Right forelimb (tissue), 1 donor: Measurements from ENCODE around the gene ALDH16A1.
"Not testable (repeated sequence)": the region's sequence is repeated elsewhere in the genome, so short reads cannot be mapped to it uniquely, and the experiment has no call there.

Experiments
- DNase-seq: peaks from one replicate; pipeline ENCODE4 v3.0.0-alpha.2; 2018

ALDH16A1 gene

DNA sequence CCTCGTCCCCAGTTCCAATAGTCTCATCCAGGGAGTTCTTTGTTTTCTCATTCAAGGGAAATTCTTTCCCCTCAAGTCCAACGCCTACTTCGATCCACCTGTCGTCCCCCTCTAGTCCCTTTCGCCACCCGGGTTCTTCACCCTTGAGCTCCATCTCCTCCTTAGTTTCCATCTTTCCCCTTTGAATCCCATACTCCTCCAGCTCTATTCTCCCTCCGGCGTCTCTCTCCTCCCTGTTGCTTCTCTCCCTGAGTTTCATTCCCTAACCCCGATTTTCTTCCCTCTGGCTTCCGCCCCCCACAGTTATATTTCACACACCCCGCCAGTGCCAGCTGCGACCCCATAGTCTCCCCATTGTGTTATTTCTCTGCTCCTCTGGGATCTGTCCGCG is 11.1 kb upstream of the ALDH16A1 start:
- no peak for DNase-seq

DNA sequence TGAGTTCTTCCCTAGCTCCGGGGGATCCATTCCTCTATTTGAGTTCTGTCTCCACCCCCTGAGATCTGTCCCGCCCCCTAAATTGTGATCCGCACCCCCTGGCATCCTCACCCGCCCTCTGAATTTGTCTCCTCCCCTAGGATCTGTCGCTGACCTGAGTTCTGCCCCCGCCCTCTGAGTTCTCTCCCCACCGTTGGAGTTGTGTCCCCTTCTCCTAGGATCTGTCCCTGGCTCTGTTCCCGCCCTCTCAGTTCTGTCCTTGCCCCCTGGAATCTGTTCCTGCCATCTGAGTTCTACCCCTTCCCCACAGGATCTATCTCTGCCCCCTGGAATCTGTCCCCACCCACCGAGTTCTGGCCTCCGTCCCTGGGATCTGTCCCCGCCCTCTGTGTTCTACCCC is 10.7 kb upstream of the ALDH16A1 start:
- peak; percentile 61 for DNase-seq

DNA sequence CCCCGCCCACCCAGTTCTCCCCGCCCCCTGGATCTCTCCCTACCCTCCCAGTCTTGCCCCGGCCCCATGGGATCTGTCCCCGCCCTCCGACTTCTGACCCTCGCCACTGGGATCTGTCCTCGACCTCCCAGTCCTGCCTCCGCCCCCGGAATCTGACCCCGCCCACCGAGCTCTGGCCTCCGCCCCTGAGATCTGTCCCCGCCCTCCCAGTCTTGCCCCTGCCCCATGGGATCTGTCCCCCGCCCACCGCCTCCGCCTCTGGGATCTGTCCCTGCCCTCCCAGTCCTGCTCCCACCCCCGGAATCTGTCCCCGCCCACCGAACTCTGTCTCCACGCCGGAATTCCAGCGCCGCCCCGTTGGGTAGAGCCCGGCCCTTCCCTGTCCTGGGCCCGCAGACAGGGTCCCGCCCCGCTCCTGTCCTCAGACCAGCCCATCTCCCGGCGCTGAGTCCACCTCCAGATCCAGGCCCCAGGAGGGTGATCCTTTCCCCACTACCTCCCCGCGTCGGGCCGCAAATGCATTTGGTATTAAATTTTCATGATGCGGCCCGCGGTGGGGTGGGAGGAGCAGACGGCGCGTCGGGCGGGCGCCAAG is 10.2 kb upstream of the ALDH16A1 start:
- DNase-seq = peak; percentile 91

DNA sequence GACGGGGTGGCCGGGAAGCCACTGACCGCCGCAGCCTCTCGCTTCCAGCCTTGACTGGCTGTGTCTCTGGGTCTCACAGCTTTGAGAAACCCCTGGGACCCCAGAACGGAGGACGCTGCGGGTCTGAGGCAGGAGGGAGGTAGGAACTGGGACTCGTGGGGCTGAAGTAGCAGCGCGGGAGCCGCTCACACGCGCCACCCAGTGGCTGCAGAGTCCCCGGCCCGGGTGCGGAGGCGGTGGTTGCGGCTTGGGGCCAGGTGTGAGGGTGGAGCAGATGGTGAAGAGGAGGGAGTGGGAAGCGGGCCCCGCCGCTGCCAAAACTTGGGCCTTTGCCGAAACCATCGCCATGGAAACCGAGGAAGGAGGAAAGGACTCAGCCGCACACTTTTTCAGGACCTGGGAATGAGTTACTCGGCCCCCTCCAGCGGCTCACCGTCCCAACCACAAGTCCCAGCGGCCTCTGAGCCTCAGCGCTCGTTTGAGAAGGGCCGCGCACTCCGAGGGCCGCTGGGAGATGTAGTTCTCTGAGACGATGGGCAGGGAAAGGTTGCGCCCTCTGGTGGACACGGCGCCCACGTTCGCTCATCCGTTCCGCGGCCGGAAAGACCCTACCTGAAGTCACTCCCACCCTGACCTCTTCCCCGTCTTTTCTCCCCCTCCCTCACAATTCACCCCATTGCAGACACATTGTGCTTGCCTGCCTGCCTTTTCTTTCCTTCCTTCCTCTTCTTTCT is 9.5 kb upstream of the ALDH16A1 start:
- DNase-seq = peak; percentile 99

DNA sequence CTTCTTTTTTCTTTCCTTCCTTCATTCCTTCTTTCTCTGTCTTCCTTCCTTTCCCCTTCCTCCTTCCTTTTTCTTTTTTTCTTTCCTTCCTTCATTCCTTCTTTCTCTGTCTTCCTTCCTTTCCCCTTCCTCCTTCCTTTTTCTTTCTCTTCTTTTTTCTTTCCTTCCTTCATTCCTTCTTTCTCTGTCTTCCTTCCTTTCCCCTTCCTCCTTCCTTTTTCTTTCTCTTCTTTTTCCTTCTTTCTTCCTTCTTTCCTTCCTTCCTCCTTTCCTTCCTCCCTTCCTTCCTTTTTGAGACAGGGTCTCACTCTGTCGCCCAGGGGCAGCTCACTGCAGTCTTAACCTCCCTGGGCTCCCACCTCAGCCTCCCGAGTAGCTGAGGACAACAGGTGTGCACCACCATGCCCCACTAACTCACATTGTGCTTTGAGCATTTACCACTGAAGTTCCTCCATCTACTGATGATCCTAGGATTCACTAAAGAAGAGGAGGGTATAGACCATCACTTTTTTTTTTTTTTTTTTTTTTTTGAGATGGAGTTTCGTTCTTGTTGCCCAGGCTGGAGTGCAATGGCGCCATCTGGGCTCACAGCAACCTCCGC is 8.8 kb upstream of the ALDH16A1 start:
- not testable (repeated sequence) for DNase-seq

DNA sequence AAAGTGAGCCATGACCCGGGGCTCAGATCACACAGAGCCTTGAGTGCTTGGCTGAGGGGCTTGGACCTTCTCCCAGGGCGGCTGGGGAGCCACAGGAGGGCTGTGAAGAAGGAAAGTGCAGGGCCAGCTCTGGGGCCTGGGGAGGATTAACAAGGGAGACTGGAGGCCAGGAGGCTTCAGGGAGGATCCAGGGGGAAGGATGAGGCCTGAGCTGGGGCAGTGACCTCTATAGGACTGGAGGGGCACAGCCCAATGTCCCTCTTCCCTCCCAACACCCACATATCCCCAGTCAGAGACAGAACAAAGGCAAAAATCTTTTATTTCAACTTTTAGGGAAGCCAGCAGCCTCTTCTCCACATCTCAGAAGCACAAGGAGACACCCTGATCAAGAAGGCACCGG is 7.0 kb upstream of the ALDH16A1 start:
- DNase-seq = no peak

DNA sequence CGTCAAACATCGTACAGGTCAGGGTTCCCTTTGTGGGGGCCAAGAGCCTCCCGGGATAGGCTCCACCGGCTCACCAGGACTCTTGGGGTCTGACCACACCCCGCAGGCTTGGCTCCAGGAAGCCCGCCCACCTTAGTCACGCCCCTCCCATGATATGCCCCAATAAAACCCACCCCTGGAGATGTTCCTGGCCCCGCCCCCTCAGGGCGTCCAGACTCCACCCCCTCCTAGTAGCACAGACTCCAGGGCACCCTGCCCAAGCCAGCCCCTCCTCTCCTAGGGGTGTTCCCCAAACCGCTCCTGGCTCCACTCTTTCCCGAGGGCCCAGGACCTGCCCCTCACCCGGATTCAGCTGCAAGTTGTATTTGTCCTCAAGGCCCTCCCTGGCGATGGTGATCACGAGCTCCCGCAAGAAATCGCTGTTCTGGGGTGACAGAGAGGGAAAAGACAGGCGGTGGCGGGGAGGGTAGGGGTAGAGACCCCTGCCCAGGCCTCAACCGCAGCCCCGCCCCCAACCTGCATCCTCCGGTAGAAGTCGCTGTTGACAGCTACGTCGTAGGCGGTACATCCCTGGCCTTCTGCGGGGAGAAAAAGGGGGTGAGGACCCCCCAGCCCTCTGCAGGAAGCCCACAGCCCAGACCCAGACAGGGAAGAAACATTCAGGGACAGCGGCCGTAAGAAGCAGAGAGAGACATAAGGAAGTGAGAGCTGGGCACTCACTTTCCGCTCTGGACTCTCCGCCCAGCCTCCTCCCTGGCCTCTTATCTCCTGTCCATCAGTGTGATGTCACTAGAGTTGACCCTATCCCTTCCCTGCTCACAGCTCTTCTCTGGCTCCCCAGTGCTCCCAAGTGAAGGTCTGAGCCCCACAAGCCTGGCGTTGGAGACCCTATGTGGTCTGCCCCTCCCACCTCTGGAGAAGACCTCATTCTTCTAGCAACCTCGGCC is 5.3 kb upstream of the ALDH16A1 start:
- no peak for DNase-seq

DNA sequence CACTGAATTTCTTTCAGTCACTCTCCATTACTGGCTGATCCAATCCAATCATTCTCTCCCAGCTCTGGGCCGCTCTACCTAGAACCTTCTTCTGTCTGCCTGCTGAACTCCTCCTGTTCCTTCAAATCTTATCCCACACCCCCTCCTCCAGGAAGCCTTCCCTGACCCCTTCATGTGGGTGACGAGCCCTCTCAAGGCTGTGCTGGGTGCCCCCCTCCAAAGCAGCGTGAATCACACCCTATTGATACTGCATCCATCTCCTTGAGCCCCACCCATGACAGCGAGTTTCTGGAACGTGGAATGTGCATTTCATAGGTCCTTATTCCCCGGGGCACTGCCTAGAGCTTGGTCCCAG is 4.6 kb upstream of the ALDH16A1 start:
- DNase-seq = no peak

DNA sequence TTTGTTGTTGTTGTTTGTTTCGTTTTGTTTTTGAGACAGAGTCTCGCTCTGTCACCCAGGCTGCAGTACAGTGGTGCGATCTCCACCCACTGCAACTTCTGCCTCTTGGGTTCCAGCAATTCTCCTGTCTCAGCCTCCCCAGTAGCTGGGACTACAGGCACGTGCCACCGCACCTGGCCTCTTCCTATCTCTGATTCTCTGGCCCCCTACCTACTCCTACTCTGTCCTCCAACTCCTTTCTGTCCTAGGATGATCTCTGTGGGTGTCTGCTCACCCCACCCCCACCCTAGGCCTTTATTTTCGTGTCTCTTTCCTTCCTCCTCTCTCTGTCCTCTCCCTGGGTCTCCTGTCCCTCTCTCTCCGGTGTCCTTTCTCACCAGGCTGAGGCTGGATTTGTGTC is 2.6 kb upstream of the ALDH16A1 start:
- DNase-seq = no peak

DNA sequence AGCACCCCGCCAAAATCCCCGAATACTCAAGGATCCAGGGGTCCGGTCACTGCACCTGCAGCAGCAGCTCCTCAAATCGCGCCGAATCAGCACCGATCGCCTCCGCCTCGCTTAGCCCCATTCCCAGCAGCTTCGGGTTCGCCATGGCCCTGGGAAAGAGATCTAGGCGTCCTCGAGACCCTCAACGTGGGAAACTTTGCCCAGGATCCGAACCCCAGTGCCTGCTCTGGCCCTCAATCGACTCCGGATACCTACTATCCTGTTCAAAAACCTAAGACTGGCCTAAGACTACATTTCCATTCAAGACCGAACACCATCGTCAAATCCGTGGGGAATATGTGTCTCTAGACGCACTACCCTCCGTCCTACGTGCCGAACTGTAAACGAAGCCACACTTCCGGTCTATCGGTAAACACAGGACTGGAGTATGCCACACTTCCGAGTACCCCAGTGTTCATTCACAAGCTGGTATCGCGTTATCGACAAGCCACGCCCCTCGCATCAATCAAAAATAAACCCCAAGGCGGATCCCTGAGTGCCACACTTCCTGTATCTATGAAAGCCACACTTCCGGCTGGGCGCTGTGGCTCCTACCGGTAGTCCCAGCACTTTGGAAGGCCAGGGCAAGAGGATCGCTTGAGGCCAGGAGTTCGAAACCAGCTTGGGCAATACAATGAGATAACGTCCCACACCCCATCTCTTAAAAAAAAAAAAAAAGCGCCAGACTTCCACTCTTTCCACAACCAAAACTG is 1.4 kb upstream of the ALDH16A1 start, which contains the start of gene PIH1D1:
Gene PIH1D1, minus strand, starts transcription at position 385 of the 752 bp plus-strand sequence. Its CDS starts 240 bp downstream, at position 145.
- DNase-seq = peak; percentile 96

DNA sequence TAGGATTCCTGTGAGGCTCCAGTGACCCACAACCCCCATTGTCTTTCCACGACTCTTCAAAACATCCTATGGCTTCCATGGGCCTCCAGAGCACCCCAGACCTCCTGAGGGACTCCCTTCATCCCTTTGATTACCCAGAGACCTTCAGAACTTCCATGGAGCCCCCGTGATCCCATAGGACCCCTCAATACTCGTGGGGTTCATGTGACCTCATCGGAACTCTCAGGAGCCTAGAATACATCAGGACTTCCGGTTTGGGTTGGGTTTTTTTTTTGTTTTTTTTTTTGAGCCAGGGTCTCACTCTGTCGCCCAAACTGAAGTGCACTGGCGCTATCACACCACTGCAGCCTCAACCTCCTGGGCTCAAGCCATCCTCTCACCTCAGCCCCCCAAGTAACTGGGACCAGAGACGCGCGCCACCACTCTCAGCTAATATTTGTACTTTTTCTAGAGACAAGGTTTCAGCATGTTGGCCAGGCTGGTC is 774 bp downstream of the ALDH16A1 start:
- no peak for DNase-seq

DNA sequence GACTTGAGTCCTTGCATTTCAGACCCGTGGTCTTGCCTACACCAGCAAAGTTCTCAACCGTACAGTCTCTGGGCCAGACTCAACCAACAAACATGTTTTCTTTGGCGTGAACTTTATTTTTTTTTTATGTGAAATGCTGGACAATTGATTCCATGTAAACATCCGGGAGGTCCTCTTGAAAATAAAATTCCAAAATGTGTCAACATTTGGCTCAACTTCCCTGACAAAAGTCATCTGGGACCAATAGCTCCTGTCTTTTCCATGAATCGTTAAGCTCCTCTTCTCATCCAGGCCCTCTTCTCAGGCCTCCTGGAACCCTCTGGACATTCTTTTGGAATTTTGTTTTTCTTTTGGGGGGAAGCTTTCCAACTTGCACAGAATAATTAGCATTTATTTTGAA is 2.7 kb downstream of the ALDH16A1 start:
- DNase-seq = no peak

DNA sequence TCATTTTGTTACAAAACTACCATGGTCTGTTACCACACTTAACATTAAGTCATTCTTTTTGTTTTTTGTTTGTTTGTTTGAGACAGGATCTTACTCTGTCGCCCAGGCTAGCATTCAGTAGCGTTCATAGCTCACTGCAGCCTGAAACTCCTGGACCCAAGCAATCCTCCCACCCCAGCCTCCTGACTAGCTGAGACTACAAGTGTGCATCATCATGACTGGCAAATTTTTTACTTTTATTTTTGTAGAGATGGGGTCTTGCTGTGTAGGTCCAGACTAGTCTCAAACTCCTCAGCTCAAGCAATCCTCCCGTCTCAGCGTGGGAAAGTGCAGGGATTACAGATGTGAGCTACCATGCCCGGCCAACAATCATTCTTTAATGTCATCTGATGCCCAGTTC is 3.3 kb downstream of the ALDH16A1 start:
- no peak for DNase-seq

DNA sequence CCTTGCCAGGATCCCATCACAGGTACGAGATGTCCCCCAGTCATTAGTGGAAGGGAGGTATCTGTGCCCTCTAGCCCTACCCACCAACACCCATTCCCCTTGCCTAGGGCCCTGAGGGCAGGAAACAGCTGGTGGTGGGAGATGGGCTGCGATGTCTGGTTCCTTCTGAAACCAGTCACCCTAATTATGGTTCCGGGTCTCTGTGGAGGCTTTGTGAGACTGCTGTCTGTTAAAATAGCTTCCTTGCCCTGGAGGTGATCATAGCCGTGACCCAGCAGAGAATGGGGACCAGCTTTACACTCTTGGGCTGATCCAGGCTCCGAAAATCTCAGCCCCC is 5.5 kb downstream of the ALDH16A1 start:
- no peak for DNase-seq

DNA sequence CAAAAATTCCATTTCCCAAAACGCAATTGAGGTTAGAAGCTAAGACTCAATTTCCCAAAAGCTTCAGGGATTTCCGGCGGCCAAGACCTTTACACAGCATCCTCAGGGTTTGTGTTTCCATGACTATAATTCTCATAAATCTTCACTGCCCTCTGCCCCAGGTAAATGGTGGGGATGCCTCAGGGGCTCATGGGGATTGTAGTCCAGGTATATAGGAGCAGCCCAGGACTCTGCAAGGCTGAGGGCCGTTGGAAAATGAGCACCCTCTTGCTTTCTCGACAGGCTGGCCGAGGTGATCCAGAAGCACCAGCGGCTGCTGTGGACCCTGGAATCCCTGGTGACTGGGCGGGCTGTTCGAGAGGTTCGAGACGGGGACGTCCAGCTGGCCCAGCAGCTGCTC is 6.4 kb downstream of the ALDH16A1 start:
- DNase-seq = no peak

DNA sequence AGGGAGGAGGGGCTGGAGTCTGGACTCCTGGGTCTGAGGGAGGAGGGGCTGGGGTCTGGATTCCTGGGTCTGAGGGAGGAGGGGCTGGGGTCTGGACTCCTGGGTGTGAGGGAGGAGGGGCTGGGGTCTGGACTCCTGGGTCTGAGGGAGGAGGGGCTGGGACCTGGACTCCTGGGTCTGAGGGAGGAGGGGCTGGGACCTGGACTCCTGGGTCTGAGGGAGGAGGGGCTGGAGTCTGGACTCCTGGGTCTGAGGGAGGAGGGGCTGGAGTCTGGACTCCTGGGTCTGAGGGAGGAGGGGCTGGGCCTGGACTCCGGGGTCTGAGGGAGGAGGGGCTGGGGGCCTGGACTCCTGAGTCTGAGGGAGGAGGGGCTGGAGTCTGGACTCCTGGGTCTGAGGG is 8.1 kb downstream of the ALDH16A1 start:
- not testable (repeated sequence) for DNase-seq

DNA sequence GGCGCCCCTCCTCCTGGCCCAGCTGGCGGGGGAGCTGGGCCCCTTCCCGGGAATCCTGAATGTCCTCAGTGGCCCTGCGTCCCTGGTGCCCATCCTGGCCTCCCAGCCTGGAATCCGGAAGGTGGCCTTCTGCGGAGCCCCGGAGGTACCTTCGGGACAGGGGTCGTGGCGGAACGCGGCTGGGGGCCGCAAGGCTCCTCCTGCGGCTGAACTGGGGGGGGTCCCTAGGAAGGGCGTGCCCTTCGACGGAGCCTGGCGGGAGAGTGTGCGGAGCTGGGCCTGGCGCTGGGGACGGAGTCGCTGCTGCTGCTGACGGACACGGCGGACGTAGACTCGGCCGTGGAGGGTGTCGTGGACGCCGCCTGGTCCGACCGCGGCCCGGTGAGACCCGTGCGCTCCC is 8.6 kb downstream of the ALDH16A1 start:
- DNase-seq = no peak

DNA sequence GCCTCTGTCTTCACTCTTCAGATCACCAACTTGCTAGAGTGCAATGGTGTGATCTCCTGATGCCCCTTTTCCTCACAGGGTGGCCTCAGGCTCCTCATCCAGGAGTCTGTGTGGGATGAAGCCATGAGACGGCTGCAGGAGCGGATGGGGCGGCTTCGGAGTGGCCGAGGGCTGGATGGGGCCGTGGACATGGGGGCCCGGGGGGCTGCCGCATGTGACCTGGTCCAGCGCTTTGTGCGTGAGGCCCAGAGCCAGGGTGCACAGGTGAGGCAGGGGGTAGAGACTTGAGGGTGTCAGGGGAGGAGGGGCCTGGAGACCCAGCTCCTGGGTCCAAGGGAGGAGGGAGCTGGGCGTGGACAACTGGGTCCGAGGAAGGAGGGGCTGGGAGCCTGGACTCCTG is 9.5 kb downstream of the ALDH16A1 start:
- DNase-seq = no peak

DNA sequence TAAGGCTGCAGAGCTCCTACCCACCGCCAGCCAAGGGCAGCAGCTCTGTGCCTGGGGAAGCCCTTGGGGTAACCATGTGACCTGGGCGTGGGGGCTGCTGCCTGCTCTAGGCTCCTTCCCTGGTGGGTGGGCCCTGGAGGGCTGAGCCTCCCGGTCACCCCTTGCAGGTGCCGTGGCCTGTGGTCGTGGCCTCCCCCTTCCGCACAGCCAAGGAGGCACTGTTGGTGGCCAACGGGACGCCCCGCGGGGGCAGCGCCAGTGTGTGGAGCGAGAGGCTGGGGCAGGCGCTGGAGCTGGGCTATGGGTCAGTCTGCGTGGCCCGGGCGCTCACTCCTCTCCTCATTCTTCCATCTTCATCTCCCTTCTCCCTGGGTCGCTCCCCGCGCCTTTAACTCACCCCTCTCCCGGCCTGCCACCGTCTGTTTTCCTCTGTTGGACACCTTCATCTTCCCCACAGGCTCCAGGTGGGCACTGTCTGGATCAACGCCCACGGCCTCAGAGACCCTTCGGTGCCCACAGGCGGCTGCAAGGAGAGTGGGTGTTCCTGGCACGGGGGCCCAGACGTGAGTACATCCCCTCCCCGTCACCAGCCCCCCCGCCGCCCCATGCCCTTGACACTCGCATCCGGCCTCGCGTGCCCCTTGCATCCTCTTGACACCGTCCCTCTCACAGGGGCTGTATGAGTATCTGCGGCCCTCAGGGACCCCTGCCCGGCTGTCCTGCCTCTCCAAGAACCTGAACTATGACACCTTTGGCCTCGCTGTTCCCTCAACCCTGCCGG is 11.1 kb downstream of the ALDH16A1 start:
- DNase-seq = no peak

DNA sequence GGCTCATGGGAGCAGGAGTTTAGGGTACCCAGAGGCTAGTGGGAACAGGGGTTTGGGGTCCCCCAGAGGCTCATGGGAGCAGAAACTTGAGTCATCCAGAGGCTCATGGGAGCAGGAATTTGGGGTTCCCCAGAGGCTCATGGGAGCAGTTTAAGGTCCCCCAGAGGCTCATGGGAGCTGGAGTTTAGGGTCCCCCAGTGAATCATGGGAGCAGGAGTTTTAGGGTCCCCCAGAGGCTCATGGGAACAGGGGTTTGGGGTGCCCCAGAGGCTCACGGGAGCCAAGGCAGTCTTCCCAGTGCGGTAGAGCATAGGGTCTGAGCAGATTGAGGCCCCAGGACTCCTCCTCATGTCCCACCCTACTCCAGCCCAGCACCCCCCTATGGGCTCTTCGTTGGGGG is 12.3 kb downstream of the ALDH16A1 start:
- no peak for DNase-seq

DNA sequence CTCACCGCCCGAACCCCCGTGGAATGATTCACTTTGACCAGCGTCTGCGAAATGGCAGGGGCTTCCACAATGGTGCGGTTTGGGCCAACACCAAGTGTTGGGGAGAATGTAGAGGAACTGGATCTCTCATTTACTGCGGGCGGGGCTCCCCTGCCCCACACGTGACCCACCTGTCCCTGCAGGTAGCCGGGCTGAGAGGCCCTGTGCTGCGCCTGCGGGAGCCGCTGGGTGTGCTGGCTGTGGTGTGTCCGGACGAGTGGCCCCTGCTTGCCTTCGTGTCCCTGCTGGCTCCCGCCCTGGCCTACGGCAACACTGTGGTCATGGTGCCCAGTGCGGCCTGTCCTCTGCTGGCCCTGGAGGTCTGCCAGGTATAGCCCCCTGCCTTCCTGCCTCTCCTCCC is 15.2 kb downstream of the ALDH16A1 start:
- DNase-seq = no peak
